Gastroesophageal sphincter (tissue), 3 donors: ENCODE measurements around the gene MORN3.

Source experiments
- CTCF ChIP-seq, 4 experiments: fragments of 200-600 bp in 2 of 4; fragments of 450-650 bp in 2 of 4; sonication (generic) in 1 of 4; IDR thresholded peaks; one replicate each; pipeline ENCODE4 v1.5.1; 2017 to 2019; ENCODE audit warnings: antibody characterized with exemption in 4 of 4, mild to moderate bottlenecking in 2 of 4, moderate library complexity in 2 of 4
- POLR2A ChIP-seq, 2 donors: fragments of 450-650 bp; IDR thresholded peaks; one replicate each; pipeline ENCODE4 v1.6.1; 2017; ENCODE audit warnings: antibody characterized with exemption in 2 of 2, mild to moderate bottlenecking in 2 of 2, moderate library complexity in 1 of 2

DNA sequence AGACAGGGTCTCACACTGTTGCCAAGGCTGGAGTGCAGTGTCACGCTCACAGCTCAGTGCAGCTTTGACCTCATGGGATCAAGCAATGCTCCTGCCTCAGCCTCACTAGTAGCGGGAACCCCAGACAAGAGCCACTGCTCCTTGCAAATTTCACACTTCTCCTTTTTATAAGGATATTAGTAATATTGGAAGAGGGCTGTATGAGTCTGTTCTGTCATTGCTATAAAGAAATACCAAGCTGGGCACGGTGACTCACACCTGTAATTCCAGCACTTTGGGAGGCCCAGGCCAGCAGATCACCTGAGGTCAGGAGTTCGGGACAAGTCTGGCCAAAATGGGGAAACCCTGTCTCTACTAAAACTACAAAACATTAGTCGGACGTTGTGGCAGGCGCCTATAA lies 56.0 kb downstream of the MORN3 start:
- TF ChIP-seq POLR2A (IDR thresholded peaks at IDR 0.05), result no peak
- no peak for TF ChIP-seq CTCF (IDR thresholded peaks at IDR 0.05)
